B cell (primary cell): Measurements from ENCODE around the gene COX10. TPM values are rescaled to one million over a fixed set of nuclear protein-coding genes. Genes with fewer than 3 reads are reported as not detected.
"Not testable (repeated sequence)": the region's sequence is repeated elsewhere in the genome, so short reads cannot be mapped to it uniquely, and the experiment has no call there.

ENCODE experiments used
- ATAC-seq: fragments of 200-7000 bp; cut with Tn5 transposase; one replicate; pipeline ENCODE4 v1.10.0; 2021; ENCODE audit warnings: low read depth, mild to moderate bottlenecking, moderate number of reproducible peaks, moderate library complexity
- CTCF ChIA-PET: fragments of 350-600 bp; sonication (Branson Sonifier 250); formaldehyde crosslinking; loops from one replicate; lab custom pipeline; 2021; ENCODE audit warnings: antibody characterized with exemption, inconsistent platforms; lab: Charles Lee
- POLR2A ChIA-PET: fragments of 350-600 bp; sonication (Branson Sonifier 250); formaldehyde crosslinking; loops from one replicate; lab custom pipeline; 2021; ENCODE audit warnings: antibody characterized with exemption; lab: Charles Lee
- DNase-seq: peaks from one replicate; pipeline ENCODE4 v3.0.0; 2013
- H2AFZ ChIP-seq: 2 replicates; pipeline ENCODE4 v1.6.1; 2012; ENCODE audit warnings: mild to moderate bottlenecking, low read depth, low read length; ENCODE audit not compliant: insufficient read depth, poor library complexity, severe bottlenecking
- H3K27ac ChIP-seq, 2 donors: 1 replicate in 1 of 2; 2 replicates in 1 of 2; pipeline ENCODE4 v1.5.1; 2012 to 2013; ENCODE audit warnings: low read length in 2 of 2, mild to moderate bottlenecking in 2 of 2, moderate library complexity in 1 of 2
- H3K27me3 ChIP-seq, 4 experiments: fragments of 200-600 bp in 1 of 4; sonication (generic) in 1 of 4; replicated peaks in 1 of 4; 1 replicate in 2 of 4; 2 replicates in 2 of 4; pipeline versions ENCODE4 v1.6.1 to v1.7.0; 2013 to 2016; ENCODE audit warnings: low read length in 3 of 4, mild to moderate bottlenecking in 2 of 4, mixed read lengths in 1 of 4, moderate library complexity in 1 of 4; ENCODE audit not compliant: insufficient read depth in 4 of 4, control insufficient read depth in 3 of 4; ENCODE audit errors: control extremely low read depth in 1 of 4
- H3K36me3 ChIP-seq, 2 experiments: replicated peaks in 1 of 2; 1 replicate in 1 of 2; 2 replicates in 1 of 2; pipeline versions ENCODE4 v1.6.1 to v1.7.1; 2013; ENCODE audit warnings: low read length in 1 of 2; ENCODE audit not compliant: insufficient read depth in 2 of 2, control insufficient read depth in 1 of 2; ENCODE audit errors: control extremely low read depth in 1 of 2, extremely low read depth in 1 of 2
- H3K4me1 ChIP-seq, 2 donors: fragments of 200-600 bp in 1 of 2; sonication (generic) in 1 of 2; 1 replicate in 1 of 2; 2 replicates in 1 of 2; pipeline versions ENCODE4 v1.5.1 to v1.6.1; 2013 to 2017; ENCODE audit warnings: low read length in 2 of 2; ENCODE audit not compliant: control insufficient read depth in 2 of 2, insufficient read depth in 2 of 2
- H3K4me2 ChIP-seq: replicated peaks from 2 replicates; pipeline ENCODE3; 2012; ENCODE audit warnings: mild to moderate bottlenecking, low read depth, low read length; ENCODE audit not compliant: poor library complexity, severe bottlenecking
- H3K4me3 ChIP-seq, 5 experiments: fragments of 200-600 bp in 1 of 5; sonication (generic) in 1 of 5; 1 replicate in 3 of 5; 2 replicates in 2 of 5; pipeline versions ENCODE4 v1.5.1 to v1.7.0; 2011 to 2016; ENCODE audit warnings: low read length in 4 of 5, mild to moderate bottlenecking in 4 of 5, low read depth in 2 of 5, control low read depth in 1 of 5, moderate library complexity in 1 of 5; ENCODE audit not compliant: insufficient read depth in 1 of 5; ENCODE audit errors: control extremely low read depth in 1 of 5, extremely low read depth in 1 of 5
- H3K79me2 ChIP-seq: fragments of 200-600 bp; sonication (generic); one replicate; pipeline ENCODE4 v1.6.0; 2016; ENCODE audit warnings: low read length; ENCODE audit not compliant: control insufficient read depth, insufficient read depth
- H3K9ac ChIP-seq: fragments of 200-600 bp; sonication (generic); 2 replicates; pipeline ENCODE4 v1.6.1; 2017; ENCODE audit warnings: mild to moderate bottlenecking, low read length, moderate library complexity
- H3K9me3 ChIP-seq, 3 donors: one replicate each; pipeline versions ENCODE4 v1.6.1 to v1.7.1; 2013; ENCODE audit warnings: low read length in 2 of 3; ENCODE audit not compliant: control insufficient read depth in 2 of 3, insufficient read depth in 1 of 3; ENCODE audit errors: control extremely low read depth in 1 of 3
- H4K20me1 ChIP-seq: 2 replicates; pipeline ENCODE4 v1.6.0; 2012; ENCODE audit warnings: mild to moderate bottlenecking, low read length; ENCODE audit not compliant: insufficient read depth, control insufficient read depth, poor library complexity, severe bottlenecking
- H3K27ac Mint-ChIP-seq: one replicate; pipeline ENCODE4 v1.8.0; 2021; ENCODE audit warnings: mixed read lengths
- H3K27me3 Mint-ChIP-seq: one replicate; pipeline ENCODE4 v1.8.0; 2021; ENCODE audit warnings: mixed read lengths
- H3K4me1 Mint-ChIP-seq: one replicate; pipeline ENCODE4 v1.8.0; 2021; ENCODE audit warnings: mixed read lengths
- H3K4me3 Mint-ChIP-seq: one replicate; pipeline ENCODE4 v1.8.0; 2021; ENCODE audit warnings: mixed read lengths
- H3K9me3 Mint-ChIP-seq: one replicate; pipeline ENCODE4 v1.8.0; 2022; ENCODE audit warnings: mixed read lengths; ENCODE audit not compliant: insufficient read depth
- EZH2 ChIP-seq: IDR thresholded peaks from 2 replicates; pipeline ENCODE4 v1.6.1; 2012; ENCODE audit warnings: borderline replicate concordance, low read depth, mild to moderate bottlenecking, moderate library complexity, low read length; ENCODE audit not compliant: insufficient read depth, poor library complexity, severe bottlenecking
- WGBS: methylation state at CpG from one replicate; pipeline ENCODE4 v1.1.5; 2013; ENCODE audit warnings: missing lambda C conversion rate; ENCODE audit not compliant: insufficient coverage; 5-methylcytosine and 5-hydroxymethylcytosine counted together
- intact Hi-C: fragments of 100-400 bp; cut with micrococcal nuclease; formaldehyde crosslinking; loops from one replicate; pipeline ENCODE4 v1.10.0; 2022
- polyA plus RNA-seq: library from polyadenylated mRNA; depleted of rRNA; stranded (reverse); fragments of >200 nt; gene quantifications from 2 replicates; pipeline ENCODE4 v1.2.3, GENCODE V29; 2012
- total RNA-seq, 2 donors: library from RNA; stranded (reverse); fragments of 120-200 nt in 1 of 2; gene quantifications; 1 replicate in 1 of 2; 2 replicates in 1 of 2; pipeline versions ENCODE4 v1.2.3 to v1.2.4, GENCODE V29; 2013 to 2022
- TF ChIP-seq, protein P1 (sequence below): fragments of 200-600 bp; IDR thresholded peaks from one replicate; pipeline ENCODE4 v1.8.0; 2022; ENCODE audit warnings: antibody characterized with exemption, mild to moderate bottlenecking

Gene COX10
- total and polyA plus RNA-seq, 2 donors (not counting 1 experiment from before 2014, with no cell fraction given): 21.8 to 23.3 TPM

DNA sequence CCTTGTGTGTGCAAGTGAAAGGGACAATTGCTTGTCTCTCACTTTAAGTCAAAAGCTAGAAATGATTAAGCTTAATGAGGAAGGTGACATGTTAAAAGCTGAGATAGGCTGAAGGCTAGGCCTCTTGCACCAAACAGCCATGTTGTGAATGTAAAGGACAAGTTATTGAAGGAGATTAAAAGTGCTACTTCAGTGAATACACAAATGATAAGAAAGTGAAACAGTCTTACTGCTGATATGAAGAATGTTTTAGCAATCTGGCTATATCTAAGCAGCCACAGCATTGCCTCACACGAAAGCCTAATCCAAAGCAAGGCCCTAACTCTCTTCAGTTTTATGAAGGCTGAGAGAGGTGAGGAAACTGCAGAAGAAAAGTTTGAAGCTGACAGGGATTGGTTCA is 96.3 kb downstream of the COX10 start:
- WGBS: no CpG with 5 or more reads among the region's 1 CpG
- H4K20me1 ChIP-seq: peaks cover 6% of the 10 kb centered on the region
- Mint-ChIP-seq H3K9me3 (peaks cover 7% of the 10 kb centered on the region), H3K27ac (no peak overlapping the region), H3K4me1 (no peaks in the 10 kb centered on the region), H3K27me3 (no peaks in the 10 kb centered on the region), H3K4me3 (no peak overlapping the region)
- no peak overlapping the region for H3K27ac ChIP-seq
- no peak overlapping the region for H3K4me3 ChIP-seq
- no peak overlapping the region for H2AFZ ChIP-seq
- H3K4me1 ChIP-seq: no peaks in the 10 kb centered on the region
- ATAC-seq: no peak
- TF ChIP-seq EZH2: no peak
- TF ChIP-seq, protein P1, sequence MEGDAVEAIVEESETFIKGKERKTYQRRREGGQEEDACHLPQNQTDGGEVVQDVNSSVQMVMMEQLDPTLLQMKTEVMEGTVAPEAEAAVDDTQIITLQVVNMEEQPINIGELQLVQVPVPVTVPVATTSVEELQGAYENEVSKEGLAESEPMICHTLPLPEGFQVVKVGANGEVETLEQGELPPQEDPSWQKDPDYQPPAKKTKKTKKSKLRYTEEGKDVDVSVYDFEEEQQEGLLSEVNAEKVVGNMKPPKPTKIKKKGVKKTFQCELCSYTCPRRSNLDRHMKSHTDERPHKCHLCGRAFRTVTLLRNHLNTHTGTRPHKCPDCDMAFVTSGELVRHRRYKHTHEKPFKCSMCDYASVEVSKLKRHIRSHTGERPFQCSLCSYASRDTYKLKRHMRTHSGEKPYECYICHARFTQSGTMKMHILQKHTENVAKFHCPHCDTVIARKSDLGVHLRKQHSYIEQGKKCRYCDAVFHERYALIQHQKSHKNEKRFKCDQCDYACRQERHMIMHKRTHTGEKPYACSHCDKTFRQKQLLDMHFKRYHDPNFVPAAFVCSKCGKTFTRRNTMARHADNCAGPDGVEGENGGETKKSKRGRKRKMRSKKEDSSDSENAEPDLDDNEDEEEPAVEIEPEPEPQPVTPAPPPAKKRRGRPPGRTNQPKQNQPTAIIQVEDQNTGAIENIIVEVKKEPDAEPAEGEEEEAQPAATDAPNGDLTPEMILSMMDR: no peak
- intact Hi-C loops: no loop called here
- no peak overlapping the region for H3K9ac ChIP-seq
- peaks cover 3 to 18% (median 14%) of the 10 kb centered on the region in 3 donors for H3K9me3 ChIP-seq
- CTCF ChIA-PET: no interaction called here
- H3K4me2 ChIP-seq: no peak overlapping the region
- POLR2A ChIA-PET: no interaction called here
- DNase-seq: no peak
- H3K27me3 ChIP-seq: no peaks in the 10 kb centered on the region
- peaks cover 2 to 5% of the 10 kb centered on the region in 2 experiments for H3K36me3 ChIP-seq
- H3K79me2 ChIP-seq: peaks cover 3% of the 10 kb centered on the region

- H3K27me3 Mint-ChIP-seq, intact Hi-C loops, H3K27ac Mint-ChIP-seq, H3K9ac ChIP-seq, DNase-seq, ATAC-seq, H3K36me3 ChIP-seq, POLR2A ChIA-PET, H3K9me3 Mint-ChIP-seq, H3K4me3 Mint-ChIP-seq, H3K4me1 ChIP-seq, H3K79me2 ChIP-seq, H3K4me1 Mint-ChIP-seq, H3K27ac ChIP-seq, H3K4me3 ChIP-seq, CTCF ChIA-PET, H2AFZ ChIP-seq, H4K20me1 ChIP-seq, H3K27me3 ChIP-seq, H3K4me2 ChIP-seq: not testable (repeated sequence)
- 100% methylated on average over 1 of the region's 1 CpG for WGBS
- H3K9me3 ChIP-seq: peaks cover 3 to 18% (median 14%) of the 10 kb centered on the region in 3 donors
Observed at GRCh38 chr17:14167831-14168230, 98.5 kb downstream of the COX10 start.
